HCT116 (cell line): ENCODE results near the gene BEND6. TPM values are rescaled to one million over a fixed set of nuclear protein-coding genes. Genes with fewer than 3 reads are reported as not detected.

ENCODE experiments used
- ATAC-seq: fragments of 200-7000 bp; cut with Tn5 transposase; 2 replicates; pipeline ENCODE4 v1.9.1; 2020; ENCODE audit warnings: mild to moderate bottlenecking, moderate library complexity
- BruUV-seq: library from RNA; stranded (reverse); fragments of 400-500 nt; replicated peaks from 2 replicates; lab custom pipeline; 2021; lab: Mats Ljungman, UMichigan
- CTCF ChIA-PET: fragments of 300-600 bp; sonication (Branson Sonifier 250); formaldehyde crosslinking; loops from one replicate; lab custom pipeline; 2021; ENCODE audit warnings: antibody characterized with exemption; lab: Charles Lee
- POLR2A ChIA-PET: fragments of 300-600, 350-600 bp; sonication (Branson Sonifier 250); formaldehyde crosslinking; loops from one replicate; lab custom pipeline; 2021; ENCODE audit warnings: antibody characterized with exemption; lab: Charles Lee
- RAD21 ChIA-PET, 2 experiments: fragments of 300-600 bp; sonication (Branson Sonifier 250); formaldehyde crosslinking; loops; one replicate each; lab custom pipeline; 2023; ENCODE audit warnings: low total read pairs in 2 of 2; ENCODE audit not compliant: uncharacterized antibody in 2 of 2, unreplicated experiment in 2 of 2, low non-redundant PET in 1 of 2; lab: Charles Lee
- DNase-seq: peaks from one replicate; pipeline ENCODE4 v3.0.0-alpha.2; 2010; ENCODE audit warnings: low read depth, low spot score
- H2AFZ ChIP-seq: fragments of 200-600 bp; shearing (Covaris generic), sonication (generic); 2 replicates; pipeline ENCODE4 v1.6.1; 2017; ENCODE audit warnings: low read depth, mixed run types, mixed read lengths, antibody characterized with exemption, low read length; ENCODE audit not compliant: poor library complexity, severe bottlenecking
- H3K27ac ChIP-seq: 2 replicates; pipeline ENCODE4 v1.5.1; 2012; ENCODE audit warnings: low read depth, low read length
- H3K27me3 ChIP-seq: fragments of 200-600 bp; sonication (generic); 2 replicates; pipeline ENCODE4 v1.6.1; 2016; ENCODE audit warnings: mixed run types, low read length, mixed read lengths; ENCODE audit not compliant: insufficient read depth
- H3K36me3 ChIP-seq, 2 experiments: fragments of 200-500 bp in 1 of 2; fragments of 200-600 bp in 1 of 2; sonication (Bioruptor generic) in 1 of 2; sonication (generic) in 1 of 2; 2 replicates each; pipeline versions ENCODE4 v1.5.1 to v1.6.1; 2014 to 2016; ENCODE audit warnings: low read length in 2 of 2, inconsistent platforms in 1 of 2, mixed read lengths in 1 of 2, mixed run types in 1 of 2; ENCODE audit not compliant: insufficient read depth in 2 of 2, control insufficient read depth in 1 of 2
- H3K4me1 ChIP-seq, 2 experiments: fragments of 200-600 bp in 1 of 2; sonication (generic) in 1 of 2; 2 replicates each; pipeline versions ENCODE4 v1.5.1 to v1.6.1; 2012 to 2017; ENCODE audit warnings: low read length in 2 of 2, inconsistent platforms in 1 of 2, mild to moderate bottlenecking in 1 of 2, mixed read lengths in 1 of 2, mixed run types in 1 of 2, moderate library complexity in 1 of 2; ENCODE audit not compliant: insufficient read depth in 2 of 2, control insufficient read depth in 1 of 2
- H3K4me2 ChIP-seq: fragments of 200-600 bp; sonication (generic); 2 replicates; pipeline ENCODE4 v1.6.1; 2017; ENCODE audit warnings: mixed run types, low read length, mixed read lengths
- H3K4me3 ChIP-seq, 2 experiments: fragments of 200-600 bp in 1 of 2; sonication (generic) in 1 of 2; replicated peaks in 1 of 2; 2 replicates each; pipeline ENCODE4 v1.5.1; 2011 to 2016; ENCODE audit warnings: low read length in 2 of 2, control low read depth in 1 of 2, low read depth in 1 of 2, mild to moderate bottlenecking in 1 of 2, mixed read lengths in 1 of 2, mixed run types in 1 of 2
- H3K79me2 ChIP-seq: fragments of 200-600 bp; sonication (generic); 2 replicates; pipeline ENCODE4 v1.6.1; 2017; ENCODE audit warnings: mild to moderate bottlenecking, mixed run types, low read length, moderate library complexity, mixed read lengths; ENCODE audit not compliant: insufficient read depth
- H3K9ac ChIP-seq: fragments of 200-600 bp; sonication (generic); 2 replicates; pipeline ENCODE4 v1.6.1; 2016; ENCODE audit warnings: low read length, mixed read lengths
- H3K9me2 ChIP-seq: fragments of 200-600 bp; sonication (generic), shearing (Covaris generic); 2 replicates; pipeline ENCODE4 v1.6.1; 2017; ENCODE audit warnings: mixed run types, mild to moderate bottlenecking, moderate library complexity; ENCODE audit not compliant: insufficient read depth
- H3K9me3 ChIP-seq, 2 experiments: fragments of 200-500 bp in 1 of 2; fragments of 200-600 bp in 1 of 2; sonication (Bioruptor generic) in 1 of 2; sonication (generic) in 1 of 2; 2 replicates each; pipeline ENCODE4 v1.6.1; 2014 to 2017; ENCODE audit warnings: low read length in 2 of 2, mixed read lengths in 2 of 2, inconsistent platforms in 1 of 2, low read depth in 1 of 2, mild to moderate bottlenecking in 1 of 2, mixed run types in 1 of 2, moderate library complexity in 1 of 2; ENCODE audit not compliant: control insufficient read depth in 1 of 2, insufficient read depth in 1 of 2
- H4K20me1 ChIP-seq: fragments of 200-600 bp; sonication (generic), shearing (Covaris generic); 2 replicates; pipeline ENCODE4 v1.6.1; 2017; ENCODE audit warnings: mixed run types, mild to moderate bottlenecking, moderate library complexity; ENCODE audit not compliant: insufficient read depth
- CBX3 ChIP-seq: IDR thresholded peaks from 2 replicates; pipeline ENCODE4 v1.6.1; 2012; ENCODE audit warnings: low read depth
- ELF1 ChIP-seq: IDR thresholded peaks from 2 replicates; pipeline ENCODE4 v1.6.1; 2012; ENCODE audit warnings: low read depth, borderline replicate concordance
- EZH2 ChIP-seq: fragments of 200-600 bp; sonication (generic); IDR thresholded peaks from 2 replicates; pipeline ENCODE4 v1.6.1; 2017; ENCODE audit warnings: antibody characterized with exemption, mixed run types
- JUND ChIP-seq: IDR thresholded peaks from 2 replicates; pipeline ENCODE4 v1.6.1; 2012
- POLR2AphosphoS5 ChIP-seq: IDR thresholded peaks from 2 replicates; pipeline ENCODE4 v1.6.1; 2011; ENCODE audit warnings: mild to moderate bottlenecking, low read depth, low read length, moderate library complexity
- RAD21 ChIP-seq: IDR thresholded peaks from 2 replicates; pipeline ENCODE4 v1.6.1; 2012; ENCODE audit warnings: low read depth, mild to moderate bottlenecking
- SIN3A ChIP-seq: IDR thresholded peaks from 2 replicates; pipeline ENCODE4 v1.6.1; 2012; ENCODE audit warnings: low read depth
- SP1 ChIP-seq: IDR thresholded peaks from 2 replicates; pipeline ENCODE4 v1.6.1; 2012; ENCODE audit warnings: low read depth
- SRF ChIP-seq: IDR thresholded peaks from 2 replicates; pipeline ENCODE4 v1.6.1; 2012; ENCODE audit warnings: low read depth
- TCF7L2 ChIP-seq: IDR thresholded peaks from 2 replicates; pipeline ENCODE4 v1.7.0; 2011; ENCODE audit warnings: borderline replicate concordance, inconsistent platforms; ENCODE audit not compliant: insufficient read depth, insufficient read length; ENCODE audit errors: extremely low read depth
- YY1 ChIP-seq: IDR thresholded peaks from 2 replicates; pipeline ENCODE4 v1.6.1; 2011; ENCODE audit warnings: low read length, low read depth, moderate library complexity, mild to moderate bottlenecking; ENCODE audit not compliant: insufficient replicate concordance; ENCODE audit errors: extremely low read depth
- ZFX ChIP-seq: fragments of 450-650 bp; IDR thresholded peaks from 2 replicates; pipeline ENCODE4 v1.6.1; 2017
- ZNF274 ChIP-seq: fragments of 200-500 bp; sonication (Bioruptor generic); IDR thresholded peaks from 2 replicates; pipeline ENCODE4 v1.6.1; 2014; ENCODE audit warnings: mild to moderate bottlenecking, low read depth, low read length, inconsistent platforms
- intact Hi-C: fragments of 100-400 bp; cut with micrococcal nuclease; formaldehyde crosslinking; loops from 2 replicates; pipeline ENCODE4 v1.10.0; 2022
- total RNA-seq: library from RNA; stranded (reverse); gene quantifications from one replicate; pipeline ENCODE4 v1.2.1, GENCODE V29; 2021; ENCODE audit not compliant: unreplicated experiment
- TF ChIP-seq, protein P1 (sequence below): IDR thresholded peaks from 2 replicates; pipeline ENCODE4 v1.6.1; 2012
- TF ChIP-seq, protein P2 (sequence below): IDR thresholded peaks from 2 replicates; pipeline ENCODE4 v1.6.1; 2012; ENCODE audit warnings: low read depth
- TF ChIP-seq, protein P3 (sequence below): IDR thresholded peaks from 2 replicates; pipeline ENCODE4 v1.6.1; 2011; ENCODE audit warnings: mild to moderate bottlenecking, low read length, moderate library complexity; ENCODE audit not compliant: insufficient replicate concordance; ENCODE audit errors: extremely low read depth

The BEND6 gene
- total RNA-seq, 1 experiment from 2014 or later = 4.0 TPM

GRCh38 chr6:57069228-57069627 lies 114.3 kb downstream of the BEND6 start:
- H3K4me3 ChIP-seq = no peak overlapping the region
- intact Hi-C loops = no loop called here
- H3K9me3 ChIP-seq = no peaks in the 10 kb centered on the region
- ATAC-seq = no peak
- no peak for TF ChIP-seq TCF7L2
- TF ChIP-seq RAD21 = no peak
- no peak for TF ChIP-seq SRF
- TF ChIP-seq EZH2 = no peak
- no peak for TF ChIP-seq YY1
- TF ChIP-seq ELF1 = no peak
- no peak for TF ChIP-seq SP1
- no peak for TF ChIP-seq ZFX
- TF ChIP-seq ZNF274 = no peak
- RAD21 ChIA-PET = no interaction called here
- no peaks in the 10 kb centered on the region; the same call in 1 of the 2 replicates for H3K79me2 ChIP-seq
- no peak overlapping the region for H2AFZ ChIP-seq
- H4K20me1 ChIP-seq = no peaks in the 10 kb centered on the region
- no peak overlapping the region for H3K4me2 ChIP-seq
- no TSS peak for BruUV-seq
- 0 out of 4 replicates have a peak, but pooled peaks cover 2 to 8% of the 10 kb centered on the region in 2 experiments for H3K36me3 ChIP-seq
- no peak overlapping the region for H3K9ac ChIP-seq
- H3K9me2 ChIP-seq = no peaks in the 10 kb centered on the region
- no peaks in the 10 kb centered on the region for H3K4me1 ChIP-seq
- POLR2A ChIA-PET = no interaction called here
- CTCF ChIA-PET = no interaction called here
- H3K27ac ChIP-seq = no peak overlapping the region
- DNase-seq = no peak
- H3K27me3 ChIP-seq = no peaks in the 10 kb centered on the region

- Histone ChIP-seq H3K4me1 (no peaks in the 10 kb centered on the region), H3K9me2 (no peaks in the 10 kb centered on the region), H3K4me2 (no peak overlapping the region), H2AFZ (no peak overlapping the region), H3K9ac (no peak overlapping the region), H3K9me3 (no peaks in the 10 kb centered on the region), H3K27me3 (no peaks in the 10 kb centered on the region), H3K27ac (no peak overlapping the region), H3K4me3 (no peak overlapping the region), H3K79me2 (no peaks in the 10 kb centered on the region; the same call in 1 of the 2 replicates), H4K20me1 (no peaks in the 10 kb centered on the region), H3K36me3 (peaks cover 2 to 5% of the 10 kb centered on the region in 2 experiments; a peak in 1 of 4 replicates)
- intact Hi-C loops = no loop called here
- ATAC-seq = no peak
- RAD21 ChIA-PET = no interaction called here
- CTCF ChIA-PET = no interaction called here
- POLR2A ChIA-PET = no interaction called here
- DNase-seq = no peak
- no TSS peak for BruUV-seq
- TF ChIP-seq POLR2AphosphoS5 (no peak), YY1 (no peak), ZFX (no peak), CBX3 (no peak), JUND (no peak), SIN3A (no peak), EZH2 (no peak), RAD21 (no peak), SRF (no peak), SP1 (no peak)
- TF ChIP-seq, protein P1, sequence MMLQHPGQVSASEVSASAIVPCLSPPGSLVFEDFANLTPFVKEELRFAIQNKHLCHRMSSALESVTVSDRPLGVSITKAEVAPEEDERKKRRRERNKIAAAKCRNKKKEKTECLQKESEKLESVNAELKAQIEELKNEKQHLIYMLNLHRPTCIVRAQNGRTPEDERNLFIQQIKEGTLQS = no peak
- TF ChIP-seq, protein P2, sequence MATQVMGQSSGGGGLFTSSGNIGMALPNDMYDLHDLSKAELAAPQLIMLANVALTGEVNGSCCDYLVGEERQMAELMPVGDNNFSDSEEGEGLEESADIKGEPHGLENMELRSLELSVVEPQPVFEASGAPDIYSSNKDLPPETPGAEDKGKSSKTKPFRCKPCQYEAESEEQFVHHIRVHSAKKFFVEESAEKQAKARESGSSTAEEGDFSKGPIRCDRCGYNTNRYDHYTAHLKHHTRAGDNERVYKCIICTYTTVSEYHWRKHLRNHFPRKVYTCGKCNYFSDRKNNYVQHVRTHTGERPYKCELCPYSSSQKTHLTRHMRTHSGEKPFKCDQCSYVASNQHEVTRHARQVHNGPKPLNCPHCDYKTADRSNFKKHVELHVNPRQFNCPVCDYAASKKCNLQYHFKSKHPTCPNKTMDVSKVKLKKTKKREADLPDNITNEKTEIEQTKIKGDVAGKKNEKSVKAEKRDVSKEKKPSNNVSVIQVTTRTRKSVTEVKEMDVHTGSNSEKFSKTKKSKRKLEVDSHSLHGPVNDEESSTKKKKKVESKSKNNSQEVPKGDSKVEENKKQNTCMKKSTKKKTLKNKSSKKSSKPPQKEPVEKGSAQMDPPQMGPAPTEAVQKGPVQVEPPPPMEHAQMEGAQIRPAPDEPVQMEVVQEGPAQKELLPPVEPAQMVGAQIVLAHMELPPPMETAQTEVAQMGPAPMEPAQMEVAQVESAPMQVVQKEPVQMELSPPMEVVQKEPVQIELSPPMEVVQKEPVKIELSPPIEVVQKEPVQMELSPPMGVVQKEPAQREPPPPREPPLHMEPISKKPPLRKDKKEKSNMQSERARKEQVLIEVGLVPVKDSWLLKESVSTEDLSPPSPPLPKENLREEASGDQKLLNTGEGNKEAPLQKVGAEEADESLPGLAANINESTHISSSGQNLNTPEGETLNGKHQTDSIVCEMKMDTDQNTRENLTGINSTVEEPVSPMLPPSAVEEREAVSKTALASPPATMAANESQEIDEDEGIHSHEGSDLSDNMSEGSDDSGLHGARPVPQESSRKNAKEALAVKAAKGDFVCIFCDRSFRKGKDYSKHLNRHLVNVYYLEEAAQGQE = no peak
- TF ChIP-seq, protein P3, sequence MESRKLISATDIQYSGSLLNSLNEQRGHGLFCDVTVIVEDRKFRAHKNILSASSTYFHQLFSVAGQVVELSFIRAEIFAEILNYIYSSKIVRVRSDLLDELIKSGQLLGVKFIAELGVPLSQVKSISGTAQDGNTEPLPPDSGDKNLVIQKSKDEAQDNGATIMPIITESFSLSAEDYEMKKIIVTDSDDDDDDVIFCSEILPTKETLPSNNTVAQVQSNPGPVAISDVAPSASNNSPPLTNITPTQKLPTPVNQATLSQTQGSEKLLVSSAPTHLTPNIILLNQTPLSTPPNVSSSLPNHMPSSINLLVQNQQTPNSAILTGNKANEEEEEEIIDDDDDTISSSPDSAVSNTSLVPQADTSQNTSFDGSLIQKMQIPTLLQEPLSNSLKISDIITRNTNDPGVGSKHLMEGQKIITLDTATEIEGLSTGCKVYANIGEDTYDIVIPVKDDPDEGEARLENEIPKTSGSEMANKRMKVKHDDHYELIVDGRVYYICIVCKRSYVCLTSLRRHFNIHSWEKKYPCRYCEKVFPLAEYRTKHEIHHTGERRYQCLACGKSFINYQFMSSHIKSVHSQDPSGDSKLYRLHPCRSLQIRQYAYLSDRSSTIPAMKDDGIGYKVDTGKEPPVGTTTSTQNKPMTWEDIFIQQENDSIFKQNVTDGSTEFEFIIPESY = no peak
These were observed 115.0 kb downstream of the BEND6 start for GRCh38 chr6:57069920-57070331.
